Epithelial cell of esophagus (primary cell): Measurements from ENCODE around the gene RIMS1.

Experiments used
- DNase-seq: peaks from one replicate; pipeline ENCODE4 v3.0.0; 2010; ENCODE audit warnings: low read depth
- H3K4me3 ChIP-seq: 2 replicates; pipeline ENCODE4 v1.5.1; 2011; ENCODE audit warnings: mild to moderate bottlenecking, low read length, control low read depth
- TF ChIP-seq, protein P1 (sequence below): IDR thresholded peaks from 2 replicates; pipeline ENCODE4 v1.5.1; 2011; ENCODE audit warnings: low read depth, mild to moderate bottlenecking, low read length, control low read depth, inconsistent platforms; ENCODE audit not compliant: insufficient read depth; ENCODE audit errors: missing control alignments

RIMS1 gene

GRCh38 chr6:71908162-71908765, 21.9 kb downstream of the RIMS1 start:
- no peak overlapping the region for H3K4me3 ChIP-seq
- TF ChIP-seq, protein P1, sequence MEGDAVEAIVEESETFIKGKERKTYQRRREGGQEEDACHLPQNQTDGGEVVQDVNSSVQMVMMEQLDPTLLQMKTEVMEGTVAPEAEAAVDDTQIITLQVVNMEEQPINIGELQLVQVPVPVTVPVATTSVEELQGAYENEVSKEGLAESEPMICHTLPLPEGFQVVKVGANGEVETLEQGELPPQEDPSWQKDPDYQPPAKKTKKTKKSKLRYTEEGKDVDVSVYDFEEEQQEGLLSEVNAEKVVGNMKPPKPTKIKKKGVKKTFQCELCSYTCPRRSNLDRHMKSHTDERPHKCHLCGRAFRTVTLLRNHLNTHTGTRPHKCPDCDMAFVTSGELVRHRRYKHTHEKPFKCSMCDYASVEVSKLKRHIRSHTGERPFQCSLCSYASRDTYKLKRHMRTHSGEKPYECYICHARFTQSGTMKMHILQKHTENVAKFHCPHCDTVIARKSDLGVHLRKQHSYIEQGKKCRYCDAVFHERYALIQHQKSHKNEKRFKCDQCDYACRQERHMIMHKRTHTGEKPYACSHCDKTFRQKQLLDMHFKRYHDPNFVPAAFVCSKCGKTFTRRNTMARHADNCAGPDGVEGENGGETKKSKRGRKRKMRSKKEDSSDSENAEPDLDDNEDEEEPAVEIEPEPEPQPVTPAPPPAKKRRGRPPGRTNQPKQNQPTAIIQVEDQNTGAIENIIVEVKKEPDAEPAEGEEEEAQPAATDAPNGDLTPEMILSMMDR: no peak
- DNase-seq: no peak

GRCh38 chr6:71913444-71914234, 27.3 kb downstream of the RIMS1 start:
- TF ChIP-seq, protein P1: no peak
- DNase-seq: no peak
- no peak overlapping the region for H3K4me3 ChIP-seq

DNA sequence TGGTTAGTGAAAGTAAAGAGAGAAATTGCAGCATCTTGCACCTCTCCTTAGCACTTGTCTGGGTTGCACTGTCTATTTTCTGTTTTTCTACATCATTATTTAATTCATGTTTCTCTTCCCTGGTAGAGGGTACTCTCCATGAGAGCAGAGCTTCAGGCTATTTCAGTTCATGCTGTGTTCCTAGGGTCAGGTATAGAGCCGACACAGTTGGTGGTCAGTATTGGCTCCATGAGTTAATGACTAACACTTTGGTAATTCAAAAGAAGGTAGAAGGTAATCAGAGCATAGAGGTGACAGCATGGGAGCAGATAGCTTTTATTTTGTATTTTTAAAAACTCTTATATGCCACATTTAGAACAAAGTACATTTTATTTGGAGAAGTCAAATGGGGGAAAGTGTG, 42.7 kb downstream of the RIMS1 start:
- H3K4me3 ChIP-seq: no peak overlapping the region
- no peak for DNase-seq
- TF ChIP-seq, protein P1: no peak

DNA sequence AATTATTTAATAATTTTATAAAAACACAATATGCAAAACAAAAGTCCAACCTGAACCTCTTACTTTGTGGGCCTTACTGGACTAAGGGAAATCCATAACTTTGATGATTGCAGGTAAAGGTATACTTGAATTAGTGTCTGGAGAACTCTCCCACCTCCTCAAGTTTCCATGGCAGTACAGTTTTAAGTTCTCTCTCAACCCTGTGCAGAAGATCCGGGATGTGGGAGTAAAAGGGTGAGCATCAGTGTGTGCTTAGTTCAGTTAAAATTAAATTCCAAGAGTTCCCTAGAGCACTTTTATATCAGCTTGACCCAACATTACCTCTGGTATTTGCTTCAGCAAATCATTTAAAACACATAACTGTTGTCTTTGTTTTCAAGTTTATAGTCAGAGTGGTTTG, 47.5 kb downstream of the RIMS1 start:
- TF ChIP-seq, protein P1: no peak
- H3K4me3 ChIP-seq: no peak overlapping the region
- DNase-seq: no peak

DNA sequence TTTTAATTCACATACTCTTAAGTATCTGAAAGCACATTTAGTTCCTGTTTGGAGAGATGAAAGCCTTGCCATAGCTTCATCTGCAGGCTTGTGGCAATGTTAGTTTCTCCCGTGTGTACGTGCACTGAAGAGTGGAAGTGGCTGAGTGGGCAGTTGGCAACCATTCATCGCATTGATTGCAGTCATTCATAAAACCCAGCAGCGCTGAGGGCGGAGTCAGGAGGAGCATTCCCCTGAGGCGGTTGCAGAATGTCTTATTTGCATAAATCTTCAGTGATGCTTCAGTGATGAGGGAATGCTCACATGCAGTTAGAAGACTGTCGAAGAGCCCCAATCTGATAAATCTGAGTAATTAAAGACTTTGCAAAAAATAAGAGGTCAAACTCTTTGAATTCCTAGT, 79.1 kb downstream of the RIMS1 start:
- no peak for DNase-seq
- H3K4me3 ChIP-seq: no peak overlapping the region
- TF ChIP-seq, protein P1: no peak

DNA sequence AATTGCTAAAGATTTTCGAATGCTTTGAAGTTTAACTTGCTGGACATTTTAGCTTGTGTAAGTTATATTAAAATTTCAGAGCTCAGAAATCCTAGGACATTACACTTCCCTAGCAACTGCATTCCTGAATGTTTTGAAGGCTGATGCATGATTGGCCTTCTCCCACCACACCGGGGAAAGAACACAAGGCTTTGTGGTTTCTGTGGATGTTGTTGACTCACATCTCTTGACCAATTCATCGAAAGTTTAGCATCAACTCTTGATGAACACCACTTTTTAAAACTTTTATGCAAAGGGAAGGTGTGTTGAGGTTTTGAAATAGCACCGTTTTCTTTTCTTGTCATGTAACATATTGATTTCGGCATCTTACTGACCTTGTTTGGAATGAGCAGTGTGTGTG, 81.1 kb downstream of the RIMS1 start:
- H3K4me3 ChIP-seq: no peak overlapping the region
- DNase-seq: peak; percentile 32
- TF ChIP-seq, protein P1: no peak
